ENCODE results near the gene PLEKHA1. TPM values are rescaled to one million over a fixed set of nuclear protein-coding genes. Genes with fewer than 3 reads are reported as not detected.
A peak's percentile ranks its signal among the peaks of the same experiment; 100 is the strongest.

PLEKHA1 gene
- polyA plus RNA-seq, 3 donors: 5.5 to 14.9 (median 12.3) TPM

- Histone ChIP-seq H3K4me2 (replicated peaks; ENCODE audit: extremely low read depth, low read length, poor library complexity, severe bottlenecking) (no peak overlapping the region), H3K79me2 (ENCODE audit: insufficient read depth, low read length) (no peaks in the 10 kb centered on the region), H3K27ac (ENCODE audit: low read depth in 1 of 2, low read length in 2 of 2) (no peak overlapping the region), H3K27me3 (ENCODE audit: control insufficient read depth in 2 of 2, insufficient read depth in 2 of 2, low read length in 2 of 2) (peaks cover 3 to 26% of the 10 kb centered on the region in 2 donors), H3K4me1 (ENCODE audit: control insufficient read depth in 1 of 2, insufficient read depth in 2 of 2, low read length in 2 of 2) (peaks cover 8 to 14% of the 10 kb centered on the region in 2 donors), H3K9ac (ENCODE audit: insufficient read depth, low read length, poor library complexity, severe bottlenecking) (no peak overlapping the region), H4K20me1 (ENCODE audit: insufficient read depth, low read length) (no peaks in the 10 kb centered on the region), H3K4me3 (replicated peaks in 1 of 3; ENCODE audit: low read depth in 2 of 3, low read length in 3 of 3) (no peak overlapping the region), H3K36me3 (replicated peaks in 1 of 2; ENCODE audit: control insufficient read depth in 1 of 2, insufficient read depth in 2 of 2, low read length in 2 of 2) (no peaks in the 10 kb centered on the region), H3K9me3 (replicated peaks in 1 of 2; ENCODE audit: control insufficient read depth in 1 of 2, insufficient read depth in 1 of 2, low read length in 2 of 2) (no peaks in the 10 kb centered on the region), H2AFZ (ENCODE audit: insufficient read depth, low read depth, low read length, poor library complexity, severe bottlenecking) (no peak overlapping the region)
- H3K27me3 Mint-ChIP-seq (ENCODE audit: low read depth in 3 of 3): peaks cover 42 to 57% (median 42%) of the 10 kb centered on the region in 3 donors
- intact Hi-C loops (cut with micrococcal nuclease): no loop called here
- peak overlapping the region in 1 of 2 donors; percentile 15 for H3K4me3 Mint-ChIP-seq
- WGBS (ENCODE audit: insufficient coverage): 85% methylated on average over 15 of the region's 16 CpGs
- H3K4me1 Mint-ChIP-seq: peaks cover 31% of the 10 kb centered on the region
- H3K36me3 Mint-ChIP-seq: peaks cover 0 to 8% of the 10 kb centered on the region in 2 donors
- H3K9me3 Mint-ChIP-seq: peaks cover 0 to 2% (median 0%) of the 10 kb centered on the region in 7 donors
- no peak overlapping the region for H3K27ac Mint-ChIP-seq
- TF ChIP-seq CTCF (IDR thresholded peaks at IDR 0.05): no peak
- no peak for DNase-seq
Measured at GRCh38 chr10:122475591-122476332, 101.3 kb downstream of the PLEKHA1 start.

- H3K9me3 Mint-ChIP-seq: peaks cover 0 to 4% (median 0%) of the 10 kb centered on the region in 7 donors
- H3K27ac Mint-ChIP-seq: no peak overlapping the region
- H3K27me3 ChIP-seq (ENCODE audit: control insufficient read depth in 2 of 2, insufficient read depth in 2 of 2, low read length in 2 of 2): peaks cover 1 to 26% of the 10 kb centered on the region in 2 donors
- peaks cover 27% of the 10 kb centered on the region for H3K4me1 Mint-ChIP-seq
- H3K4me3 ChIP-seq (replicated peaks in 1 of 3; ENCODE audit: low read depth in 2 of 3, low read length in 3 of 3): no peak overlapping the region
- H3K4me3 Mint-ChIP-seq: peak overlapping the region in 1 of 2 donors; percentile 4
- TF ChIP-seq CTCF (IDR thresholded peaks at IDR 0.05): no peak
- 88% methylated on average over 4 of the region's 6 CpGs for WGBS (ENCODE audit: insufficient coverage)
- peaks cover 0 to 5% of the 10 kb centered on the region in 2 donors for H3K36me3 Mint-ChIP-seq
- H3K4me2 ChIP-seq (replicated peaks; ENCODE audit: extremely low read depth, low read length, poor library complexity, severe bottlenecking): no peak overlapping the region
- peaks cover 37 to 53% (median 38%) of the 10 kb centered on the region in 3 donors for H3K27me3 Mint-ChIP-seq (ENCODE audit: low read depth in 3 of 3)
- H2AFZ ChIP-seq (ENCODE audit: insufficient read depth, low read depth, low read length, poor library complexity, severe bottlenecking): no peak overlapping the region
- H3K9ac ChIP-seq (ENCODE audit: insufficient read depth, low read length, poor library complexity, severe bottlenecking): no peak overlapping the region
- no peaks in the 10 kb centered on the region for H4K20me1 ChIP-seq (ENCODE audit: insufficient read depth, low read length)
- H3K4me1 ChIP-seq (ENCODE audit: control insufficient read depth in 1 of 2, insufficient read depth in 2 of 2, low read length in 2 of 2): peaks cover 8 to 14% of the 10 kb centered on the region in 2 donors
- no peaks in the 10 kb centered on the region for H3K36me3 ChIP-seq (replicated peaks in 1 of 2; ENCODE audit: control insufficient read depth in 1 of 2, insufficient read depth in 2 of 2, low read length in 2 of 2)
- DNase-seq: no peak
- no peak overlapping the region for H3K27ac ChIP-seq (ENCODE audit: low read depth in 1 of 2, low read length in 2 of 2)
- peaks cover 0 to 2% of the 10 kb centered on the region in 2 donors for H3K9me3 ChIP-seq (replicated peaks in 1 of 2; ENCODE audit: control insufficient read depth in 1 of 2, insufficient read depth in 1 of 2, low read length in 2 of 2)
- intact Hi-C loops (cut with micrococcal nuclease): no loop called here
- no peaks in the 10 kb centered on the region for H3K79me2 ChIP-seq (ENCODE audit: insufficient read depth, low read length)
Measured at GRCh38 chr10:122476333-122476695, 101.8 kb downstream of the PLEKHA1 start.
